Trophoblast cell (in vitro differentiated cells and primary cell): ENCODE results near the gene BUD23.

Source experiments
- DNase-seq, 2 donors: peaks; one replicate each; pipeline ENCODE4 v3.0.0-alpha.2; 2016
- H2AFZ ChIP-seq: 2 replicates; pipeline ENCODE4 v1.6.1; 2013; ENCODE audit warnings: low read length, moderate library complexity, mild to moderate bottlenecking; ENCODE audit not compliant: insufficient read depth, poor library complexity
- H2AK5ac ChIP-seq: 2 replicates; pipeline ENCODE4 v1.6.1; 2013; ENCODE audit warnings: mild to moderate bottlenecking, low read length
- H2BK120ac ChIP-seq: 2 replicates; pipeline ENCODE4 v1.6.1; 2013; ENCODE audit warnings: low read length, mild to moderate bottlenecking, moderate library complexity; ENCODE audit not compliant: insufficient read depth, poor library complexity
- H2BK12ac ChIP-seq: 2 replicates; pipeline ENCODE4 v1.6.1; 2013; ENCODE audit warnings: mild to moderate bottlenecking, low read length, moderate library complexity
- H2BK5ac ChIP-seq: 2 replicates; pipeline ENCODE4 v1.6.1; 2013; ENCODE audit warnings: low read length, low read depth, moderate library complexity, mild to moderate bottlenecking; ENCODE audit not compliant: poor library complexity
- H3K14ac ChIP-seq: 2 replicates; pipeline ENCODE4 v1.6.1; 2013; ENCODE audit warnings: mild to moderate bottlenecking, low read length
- H3K18ac ChIP-seq: 2 replicates; pipeline ENCODE4 v1.6.1; 2013; ENCODE audit warnings: mild to moderate bottlenecking, low read length
- H3K23ac ChIP-seq: 2 replicates; pipeline ENCODE4 v1.6.1; 2013; ENCODE audit warnings: low read length
- H3K27ac ChIP-seq: 2 replicates; pipeline ENCODE4 v1.5.1; 2013; ENCODE audit warnings: low read depth, mild to moderate bottlenecking, inconsistent platforms, low read length, moderate library complexity
- H3K27me3 ChIP-seq: 2 replicates; pipeline ENCODE4 v1.6.1; 2013; ENCODE audit warnings: inconsistent platforms, mild to moderate bottlenecking, low read length, moderate library complexity; ENCODE audit not compliant: insufficient read depth
- H3K36me3 ChIP-seq, 2 experiments: 1 replicate in 1 of 2; 2 replicates in 1 of 2; pipeline ENCODE4 v1.6.1; 2013; ENCODE audit warnings: low read length in 2 of 2, mild to moderate bottlenecking in 2 of 2, moderate library complexity in 1 of 2; ENCODE audit not compliant: insufficient read depth in 2 of 2, control insufficient read depth in 1 of 2
- H3K4ac ChIP-seq: 2 replicates; pipeline ENCODE4 v1.6.1; 2013; ENCODE audit warnings: low read depth, mild to moderate bottlenecking, low read length, moderate library complexity
- H3K4me1 ChIP-seq, 2 experiments: 1 replicate in 1 of 2; 2 replicates in 1 of 2; pipeline ENCODE4 v1.6.1; 2013; ENCODE audit warnings: low read length in 2 of 2, mild to moderate bottlenecking in 2 of 2, moderate library complexity in 1 of 2; ENCODE audit not compliant: insufficient read depth in 2 of 2, control insufficient read depth in 1 of 2
- H3K4me2 ChIP-seq: 2 replicates; pipeline ENCODE4 v1.6.1; 2013; ENCODE audit warnings: inconsistent platforms, mild to moderate bottlenecking, low read length, moderate library complexity
- H3K4me3 ChIP-seq: 2 replicates; pipeline ENCODE4 v1.5.1; 2013; ENCODE audit warnings: mild to moderate bottlenecking, low read depth, low read length, inconsistent platforms
- H3K79me1 ChIP-seq: one replicate; pipeline ENCODE4 v1.6.1; 2013; ENCODE audit warnings: low read length
- H3K79me2 ChIP-seq: 2 replicates; pipeline ENCODE4 v1.6.1; 2013; ENCODE audit warnings: low read length, mild to moderate bottlenecking; ENCODE audit not compliant: control insufficient read depth, insufficient read depth, poor library complexity
- H3K9ac ChIP-seq: 2 replicates; pipeline ENCODE4 v1.6.1; 2013; ENCODE audit warnings: mild to moderate bottlenecking, low read length
- H3K9me3 ChIP-seq: 2 replicates; pipeline ENCODE4 v1.6.1; 2013; ENCODE audit warnings: low read depth, mild to moderate bottlenecking, control low read depth, inconsistent platforms, low read length; ENCODE audit not compliant: insufficient read depth
- H4K12ac ChIP-seq: 2 replicates; pipeline ENCODE4 v1.6.1; 2013; ENCODE audit warnings: low read depth, mild to moderate bottlenecking, low read length, moderate library complexity
- H4K8ac ChIP-seq: 2 replicates; pipeline ENCODE4 v1.6.1; 2013; ENCODE audit warnings: low read depth, mild to moderate bottlenecking, low read length, moderate library complexity
- H4K91ac ChIP-seq: one replicate; pipeline ENCODE4 v1.6.1; 2013; ENCODE audit warnings: low read depth, mild to moderate bottlenecking, low read length, moderate library complexity
- WGBS: extraction: QIAGEN DNeasy Blood & Tissue Kit; methylation state at CpG from one replicate; pipeline ENCODE4 v1.1.7; 2013; ENCODE audit warnings: missing lambda C conversion rate; ENCODE audit not compliant: insufficient read length, insufficient coverage; ENCODE audit errors: extremely low coverage; 5-methylcytosine and 5-hydroxymethylcytosine counted together

The BUD23 gene

DNA sequence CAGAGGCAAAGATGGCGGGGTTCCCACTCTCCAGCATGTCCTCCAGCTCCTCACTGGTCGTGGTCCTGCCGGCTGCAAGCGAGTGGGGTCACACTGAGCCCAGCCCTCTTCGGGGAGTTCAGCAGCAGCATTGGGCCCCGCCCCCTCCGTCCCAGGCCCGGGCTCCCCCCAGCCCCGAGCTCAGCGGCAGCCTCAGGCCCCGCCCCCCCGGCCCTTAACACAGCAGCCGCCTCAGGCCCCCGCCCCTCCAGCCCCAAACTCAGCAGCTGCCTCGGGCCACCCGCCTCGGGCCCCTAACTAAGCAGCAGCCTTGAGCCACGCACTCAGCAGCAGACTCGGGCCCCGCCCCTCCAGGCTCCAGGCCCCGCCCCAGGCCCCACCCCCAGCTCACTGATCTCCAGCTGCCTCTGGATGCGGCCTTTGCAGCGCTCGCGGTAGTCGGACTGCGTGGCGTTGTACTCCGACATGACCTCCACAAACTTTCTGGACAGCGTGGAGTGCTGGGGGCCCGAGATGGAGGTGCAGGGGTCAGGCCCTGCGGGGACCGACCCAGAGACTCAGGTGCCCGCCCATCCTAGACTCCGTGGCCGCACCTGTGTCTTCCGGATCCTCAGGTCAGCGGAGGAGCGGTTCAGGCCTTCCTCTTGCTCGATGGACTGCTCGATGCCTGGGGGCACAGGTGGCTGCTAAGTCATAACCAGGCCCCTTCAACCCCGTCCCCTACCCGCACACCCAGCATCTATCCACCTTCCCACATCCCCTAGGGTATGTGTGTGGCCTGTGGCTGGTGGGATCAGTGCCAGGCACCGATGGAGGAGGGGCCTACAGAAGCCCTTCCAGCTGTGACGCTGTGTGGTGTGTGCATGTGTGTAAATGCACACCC is 20.6 kb downstream of the BUD23 start:
- no peak overlapping the region for H3K9ac ChIP-seq
- H3K36me3 ChIP-seq, result peaks cover 29 to 36% of the 10 kb centered on the region in 2 experiments
- no peaks in the 10 kb centered on the region for H3K79me1 ChIP-seq
- H3K9me3 ChIP-seq, result peaks cover 1% of the 10 kb centered on the region
- H3K18ac ChIP-seq, result no peak overlapping the region
- H3K4me1 ChIP-seq, result peaks cover 2% of the 10 kb centered on the region in 2 experiments
- no peaks in the 10 kb centered on the region for H3K79me2 ChIP-seq
- no peak overlapping the region for H4K12ac ChIP-seq
- H3K23ac ChIP-seq, result no peak overlapping the region
- no peak overlapping the region for H3K4ac ChIP-seq
- no peak overlapping the region for H3K14ac ChIP-seq
- H2BK120ac ChIP-seq, result no peak overlapping the region
- no peak overlapping the region for H3K4me2 ChIP-seq
- H2AK5ac ChIP-seq, result no peak overlapping the region
- H2AFZ ChIP-seq, result no peak overlapping the region
- H2BK12ac ChIP-seq, result no peak overlapping the region
- no peak overlapping the region for H4K91ac ChIP-seq
- WGBS, result no CpG with 5 or more reads among the region's 45 CpGs
- H3K27ac ChIP-seq, result no peak overlapping the region
- peak; percentile 80 to 85 for DNase-seq
- no peak overlapping the region for H2BK5ac ChIP-seq
- H3K27me3 ChIP-seq, result no peaks in the 10 kb centered on the region
- no peak overlapping the region for H4K8ac ChIP-seq
- H3K4me3 ChIP-seq, result no peak overlapping the region

DNA sequence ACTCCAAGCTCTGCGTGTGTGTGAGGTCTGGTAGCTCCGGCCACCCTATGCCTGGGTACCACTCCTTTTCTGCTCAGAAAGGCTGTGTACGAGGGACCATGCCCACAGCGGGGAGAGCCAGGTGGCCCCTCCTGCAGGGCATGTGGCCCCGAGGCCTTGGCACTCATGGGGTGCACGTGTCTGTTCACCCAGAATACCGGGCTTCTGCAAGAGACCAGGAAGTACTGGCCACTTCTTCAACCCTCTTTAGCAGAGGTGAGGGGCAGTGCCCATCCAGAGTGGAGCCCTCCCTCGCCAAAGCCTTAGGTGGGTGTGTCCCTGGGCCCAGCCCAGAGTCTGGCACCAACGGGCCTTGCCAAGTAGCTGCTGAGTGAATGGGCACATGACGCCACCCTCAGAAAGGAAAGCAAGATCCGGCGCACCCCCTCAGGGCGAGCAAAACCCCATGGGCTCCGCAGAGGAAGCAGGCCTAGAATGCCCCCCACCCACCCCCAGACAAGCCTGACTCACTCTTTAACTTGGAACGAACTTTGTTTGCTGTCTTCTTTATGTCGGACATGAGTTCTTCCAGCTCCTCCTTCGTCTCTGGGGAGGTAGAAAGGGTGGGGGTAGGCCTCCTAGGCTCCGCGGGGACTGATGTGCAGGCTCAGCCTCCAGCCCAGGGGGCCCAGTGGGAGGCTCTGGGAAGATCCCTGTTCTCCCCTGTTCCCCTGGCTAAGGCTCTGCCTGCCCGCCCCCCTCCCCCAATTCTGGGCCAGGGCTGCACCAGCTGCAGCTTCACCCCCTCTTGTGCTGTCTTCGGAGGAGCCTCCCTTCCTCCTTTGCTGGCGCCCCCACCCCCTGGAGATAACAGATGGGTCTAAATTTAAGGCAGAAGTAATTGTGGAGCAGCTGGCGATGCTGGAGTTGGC is 21.5 kb downstream of the BUD23 start:
- Histone ChIP-seq H3K4ac (no peak overlapping the region), H3K9ac (no peak overlapping the region), H4K8ac (no peak overlapping the region), H4K91ac (no peak overlapping the region), H3K27ac (no peak overlapping the region), H2BK120ac (no peak overlapping the region), H3K9me3 (peaks cover 1% of the 10 kb centered on the region), H3K27me3 (no peaks in the 10 kb centered on the region), H3K18ac (no peak overlapping the region), H3K4me2 (no peak overlapping the region), H3K14ac (no peak overlapping the region), H3K23ac (no peak overlapping the region), H4K12ac (no peak overlapping the region), H2AFZ (no peak overlapping the region), H2BK5ac (no peak overlapping the region), H3K36me3 (peaks cover 23 to 28% of the 10 kb centered on the region in 2 experiments), H2AK5ac (no peak overlapping the region), H3K79me1 (no peaks in the 10 kb centered on the region), H3K4me3 (no peak overlapping the region), H3K79me2 (no peaks in the 10 kb centered on the region), H3K4me1 (peaks cover 2% of the 10 kb centered on the region in 2 experiments), H2BK12ac (no peak overlapping the region)
- no CpG with 5 or more reads among the region's 23 CpGs for WGBS
- DNase-seq, result no peak

DNA sequence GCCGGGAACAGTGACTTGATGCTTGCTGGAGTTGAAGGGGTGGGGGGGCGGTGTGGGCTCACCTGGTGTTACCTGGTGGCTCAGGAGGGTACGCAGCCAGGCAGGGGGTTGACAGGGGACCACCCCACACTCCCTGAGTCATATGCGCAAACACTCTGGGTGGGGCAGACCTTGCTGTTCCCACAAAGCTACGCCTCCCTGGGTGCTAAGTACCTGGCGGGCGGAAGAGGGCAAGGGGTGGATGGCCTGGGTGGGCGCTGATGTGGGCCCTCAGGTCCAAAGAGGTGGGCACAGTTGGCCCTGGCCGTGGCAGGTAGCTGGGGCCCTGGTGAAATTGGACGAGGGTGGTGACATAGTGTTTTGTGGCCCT is 22.1 kb downstream of the BUD23 start:
- H4K12ac ChIP-seq, result no peak overlapping the region
- H3K27ac ChIP-seq, result no peak overlapping the region
- no peak overlapping the region for H3K18ac ChIP-seq
- no peak overlapping the region for H4K8ac ChIP-seq
- no peak overlapping the region for H2BK120ac ChIP-seq
- H4K91ac ChIP-seq, result no peak overlapping the region
- H3K4me2 ChIP-seq, result no peak overlapping the region
- no peaks in the 10 kb centered on the region for H3K27me3 ChIP-seq
- H2BK5ac ChIP-seq, result no peak overlapping the region
- H2AFZ ChIP-seq, result no peak overlapping the region
- peaks cover 2% of the 10 kb centered on the region in 2 experiments for H3K4me1 ChIP-seq
- no peak overlapping the region for H3K23ac ChIP-seq
- no peaks in the 10 kb centered on the region for H3K79me2 ChIP-seq
- no peak overlapping the region for H2AK5ac ChIP-seq
- no peak overlapping the region for H2BK12ac ChIP-seq
- no peaks in the 10 kb centered on the region for H3K79me1 ChIP-seq
- H3K9me3 ChIP-seq, result peaks cover 1% of the 10 kb centered on the region
- no peak overlapping the region for H3K4me3 ChIP-seq
- H3K14ac ChIP-seq, result no peak overlapping the region
- no peak for DNase-seq
- no CpG with 5 or more reads among the region's 10 CpGs for WGBS
- no peak overlapping the region for H3K4ac ChIP-seq
- no peak overlapping the region for H3K9ac ChIP-seq
- H3K36me3 ChIP-seq, result peaks cover 18 to 22% of the 10 kb centered on the region in 2 experiments

DNA sequence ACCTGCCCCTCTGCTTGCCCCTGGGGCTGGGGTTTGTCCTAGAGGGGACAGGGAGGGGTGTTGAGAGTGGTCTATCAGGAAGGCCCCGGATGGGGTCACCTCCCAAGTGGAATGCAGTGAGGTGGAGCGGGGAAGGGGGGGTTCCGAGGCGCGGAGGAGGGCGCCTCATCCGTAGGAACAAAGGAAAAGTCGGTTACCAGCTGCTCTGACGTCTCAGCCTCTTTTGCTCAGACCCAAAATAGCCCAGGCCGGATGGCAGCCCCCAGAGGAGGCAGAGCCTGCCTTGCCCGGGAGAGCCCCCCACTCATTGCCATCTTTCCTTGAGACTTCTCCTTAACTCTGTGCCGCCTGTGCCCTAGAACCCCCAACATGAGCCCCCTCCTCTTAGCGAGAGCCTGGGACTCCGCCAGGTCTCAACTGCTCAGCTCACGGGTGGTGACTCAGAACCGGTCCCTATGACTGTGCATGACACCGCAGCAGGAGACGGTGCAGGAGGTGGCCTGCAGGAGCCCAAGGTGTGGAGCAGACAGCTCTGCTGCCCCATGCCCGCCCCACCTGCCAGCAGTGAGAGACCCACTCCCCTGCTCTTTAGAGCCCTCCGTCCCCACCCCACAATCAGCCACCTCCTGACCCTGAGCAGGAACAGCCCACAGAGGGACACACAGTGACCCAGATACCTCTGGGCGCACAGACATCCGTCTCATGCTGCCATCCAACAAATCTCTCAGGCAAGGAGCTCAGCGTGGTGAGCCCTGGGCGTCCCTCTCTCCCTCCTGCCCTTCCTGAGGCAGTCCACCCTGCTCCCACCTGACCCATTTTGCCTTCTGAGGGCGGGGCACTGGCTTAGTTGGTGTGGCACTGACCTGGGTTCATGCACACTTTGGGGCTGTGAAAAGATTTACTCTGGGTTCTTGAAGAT is 23.0 kb downstream of the BUD23 start:
- H3K27ac ChIP-seq, result no peak overlapping the region
- H3K4ac ChIP-seq, result no peak overlapping the region
- H4K8ac ChIP-seq, result no peak overlapping the region
- H3K4me1 ChIP-seq, result peaks cover 2% of the 10 kb centered on the region in 2 experiments
- peaks cover 1% of the 10 kb centered on the region for H3K9me3 ChIP-seq
- H3K27me3 ChIP-seq, result no peaks in the 10 kb centered on the region
- peaks cover 13 to 17% of the 10 kb centered on the region in 2 experiments for H3K36me3 ChIP-seq
- no peak overlapping the region for H2BK5ac ChIP-seq
- no peak overlapping the region for H3K14ac ChIP-seq
- DNase-seq, result no peak
- no peak overlapping the region for H2BK12ac ChIP-seq
- H4K91ac ChIP-seq, result no peak overlapping the region
- no peak overlapping the region for H3K18ac ChIP-seq
- no peak overlapping the region for H2AK5ac ChIP-seq
- H2BK120ac ChIP-seq, result no peak overlapping the region
- no peaks in the 10 kb centered on the region for H3K79me1 ChIP-seq
- no peak overlapping the region for H3K4me2 ChIP-seq
- WGBS, result no CpG with 5 or more reads among the region's 25 CpGs
- H3K79me2 ChIP-seq, result no peaks in the 10 kb centered on the region
- H3K4me3 ChIP-seq, result no peak overlapping the region
- H3K23ac ChIP-seq, result no peak overlapping the region
- no peak overlapping the region for H3K9ac ChIP-seq
- no peak overlapping the region for H4K12ac ChIP-seq
- no peak overlapping the region for H2AFZ ChIP-seq
